ENCODE results near the gene TMEM140.

DNA sequence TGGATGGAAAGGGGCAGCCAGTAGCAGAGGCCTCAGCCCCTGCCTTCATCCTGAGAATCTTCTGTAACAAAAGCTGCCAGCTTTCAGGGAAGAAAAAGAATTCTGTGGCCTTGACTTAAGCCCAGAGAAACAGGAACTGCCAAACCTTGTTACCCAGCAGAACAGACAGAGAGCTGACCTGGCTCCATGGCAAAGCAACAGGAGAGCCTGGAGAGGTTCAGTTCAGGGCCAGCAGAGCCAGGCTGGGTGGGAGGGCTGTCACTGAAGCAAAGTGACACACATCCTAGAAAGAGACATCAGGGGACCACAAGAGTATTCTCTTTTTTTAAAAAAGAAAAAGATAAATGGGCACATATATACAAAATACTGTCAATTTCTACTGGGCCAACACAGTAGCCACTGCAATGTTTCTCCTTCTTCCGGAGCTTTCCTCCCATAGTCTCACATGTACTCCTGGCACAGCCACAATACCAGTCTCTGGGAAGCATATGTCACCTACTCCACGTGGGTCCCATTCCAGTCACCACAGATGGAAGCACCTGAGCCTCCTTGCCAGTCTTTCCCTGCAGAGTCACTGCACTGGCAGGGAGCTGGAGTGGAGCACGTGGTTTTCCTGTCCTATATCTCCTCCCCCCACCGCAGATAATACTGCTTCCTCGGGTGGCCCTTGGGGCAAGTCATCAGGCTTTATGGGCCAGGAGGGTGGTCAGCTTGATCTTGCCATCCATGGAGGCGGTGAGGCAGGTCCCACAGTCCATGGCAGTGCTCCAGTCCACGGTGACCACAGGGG lies 37.8 kb downstream of the TMEM140 start:
- no peak for TF ChIP-seq CTCF (conservative IDR thresholded peaks at IDR 0.05)
- TF ChIP-seq EZH2 (IDR thresholded peaks at IDR 0.05; ENCODE audit: low read depth), result no peak
